Measurements from ENCODE around the gene KCTD14. TPM values are rescaled to one million over a fixed set of nuclear protein-coding genes. Genes with fewer than 3 reads are reported as not detected.

The KCTD14 gene
- total RNA-seq, 2 donors from 2014 or later: 7.6 to 12.2 TPM

DNA sequence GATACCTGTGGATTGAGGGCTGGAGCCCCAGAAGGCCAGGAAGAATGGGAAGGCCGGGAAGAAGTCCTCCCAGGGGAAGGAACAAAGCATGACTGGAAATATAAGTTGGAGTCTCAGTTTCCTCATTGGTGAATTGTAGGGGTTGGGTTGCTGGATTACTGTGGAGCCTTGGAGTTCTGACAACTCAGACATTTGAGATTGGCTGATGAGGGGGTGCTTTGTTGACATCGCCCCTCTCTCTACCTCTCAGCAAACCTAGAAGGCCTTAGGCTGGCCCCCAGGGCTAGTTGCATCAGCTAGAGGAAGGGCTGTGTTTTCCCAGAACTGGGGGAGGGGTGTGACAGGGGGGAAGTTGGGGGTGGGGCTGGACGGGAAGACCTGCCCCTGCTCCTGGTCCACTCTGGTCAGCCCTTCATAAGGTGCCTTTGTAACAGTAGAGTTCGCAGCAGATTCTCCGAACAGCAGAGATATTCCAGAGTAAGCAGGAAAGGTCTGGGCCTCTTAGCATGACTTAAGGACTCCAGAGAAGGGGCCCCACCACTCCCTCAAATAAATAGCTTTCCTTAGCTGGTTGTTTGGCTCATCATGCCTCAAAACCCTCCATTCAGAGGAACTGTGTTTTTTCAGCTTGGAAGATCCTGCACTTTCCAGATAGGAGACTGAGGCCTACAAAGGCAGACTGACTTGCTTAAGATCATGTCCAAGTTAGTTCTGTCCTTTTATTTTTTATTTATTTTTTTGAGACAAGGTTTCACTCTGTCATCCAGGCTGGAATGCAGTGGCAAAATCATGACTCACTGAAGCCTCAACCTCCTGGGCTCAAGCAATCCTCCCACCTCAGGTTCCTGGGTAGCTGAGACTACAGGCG, 28.1 kb upstream of the KCTD14 start:
- no peak for TF ChIP-seq POLR2A (IDR thresholded peaks at IDR 0.05)
- TF ChIP-seq, protein P1, sequence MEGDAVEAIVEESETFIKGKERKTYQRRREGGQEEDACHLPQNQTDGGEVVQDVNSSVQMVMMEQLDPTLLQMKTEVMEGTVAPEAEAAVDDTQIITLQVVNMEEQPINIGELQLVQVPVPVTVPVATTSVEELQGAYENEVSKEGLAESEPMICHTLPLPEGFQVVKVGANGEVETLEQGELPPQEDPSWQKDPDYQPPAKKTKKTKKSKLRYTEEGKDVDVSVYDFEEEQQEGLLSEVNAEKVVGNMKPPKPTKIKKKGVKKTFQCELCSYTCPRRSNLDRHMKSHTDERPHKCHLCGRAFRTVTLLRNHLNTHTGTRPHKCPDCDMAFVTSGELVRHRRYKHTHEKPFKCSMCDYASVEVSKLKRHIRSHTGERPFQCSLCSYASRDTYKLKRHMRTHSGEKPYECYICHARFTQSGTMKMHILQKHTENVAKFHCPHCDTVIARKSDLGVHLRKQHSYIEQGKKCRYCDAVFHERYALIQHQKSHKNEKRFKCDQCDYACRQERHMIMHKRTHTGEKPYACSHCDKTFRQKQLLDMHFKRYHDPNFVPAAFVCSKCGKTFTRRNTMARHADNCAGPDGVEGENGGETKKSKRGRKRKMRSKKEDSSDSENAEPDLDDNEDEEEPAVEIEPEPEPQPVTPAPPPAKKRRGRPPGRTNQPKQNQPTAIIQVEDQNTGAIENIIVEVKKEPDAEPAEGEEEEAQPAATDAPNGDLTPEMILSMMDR (IDR thresholded peaks at IDR 0.05): no peak
- H3K27ac ChIP-seq: no peak overlapping the region
- intact Hi-C loops (cut with DNase I): no loop called here
- ATAC-seq: no peak
- H3K36me3 ChIP-seq (replicated peaks in 1 of 2; ENCODE audit: insufficient read depth in 1 of 2, low read depth in 2 of 2): no peaks in the 10 kb centered on the region
- no peak for DNase-seq
- no peaks in the 10 kb centered on the region for H3K9me3 ChIP-seq
- 81 to 93% methylated on average over 6 of the region's 6 CpGs for WGBS, 2 donors
- H3K27me3 ChIP-seq: no peaks in the 10 kb centered on the region
- peaks cover 3% of the 10 kb centered on the region for H3K4me1 ChIP-seq
- H3K4me3 ChIP-seq: no peak overlapping the region

GRCh38 chr11:78049348-78049747, 26.3 kb upstream of the KCTD14 start:
- Histone ChIP-seq H3K27ac (no peak overlapping the region), H3K36me3 (replicated peaks in 1 of 2; ENCODE audit: insufficient read depth in 1 of 2, low read depth in 2 of 2) (no peaks in the 10 kb centered on the region), H3K9me3 (no peaks in the 10 kb centered on the region), H3K27me3 (no peaks in the 10 kb centered on the region), H3K4me1 (peaks cover 21% of the 10 kb centered on the region), H3K4me3 (no peak overlapping the region)
- WGBS, 2 donors: 80 to 82% methylated on average over 8 of the region's 8 CpGs
- no peak for DNase-seq
- no peak for ATAC-seq
- TF ChIP-seq POLR2A (IDR thresholded peaks at IDR 0.05): no peak
- TF ChIP-seq, protein P1 (IDR thresholded peaks at IDR 0.05): no peak
- intact Hi-C loops (cut with DNase I): no loop called here

GRCh38 chr11:78048561-78048960, 25.5 kb upstream of the KCTD14 start:
- intact Hi-C loops (cut with DNase I): no loop called here
- no peaks in the 10 kb centered on the region for H3K27me3 ChIP-seq
- H3K4me1 ChIP-seq: peaks cover 24% of the 10 kb centered on the region
- no peaks in the 10 kb centered on the region for H3K36me3 ChIP-seq (replicated peaks in 1 of 2; ENCODE audit: insufficient read depth in 1 of 2, low read depth in 2 of 2)
- DNase-seq: no peak
- no peak for ATAC-seq
- H3K9me3 ChIP-seq: no peaks in the 10 kb centered on the region
- TF ChIP-seq POLR2A (IDR thresholded peaks at IDR 0.05): no peak
- TF ChIP-seq, protein P1 (IDR thresholded peaks at IDR 0.05): no peak
- H3K27ac ChIP-seq: no peak overlapping the region
- no peak overlapping the region for H3K4me3 ChIP-seq
- 78 to 86% methylated on average over 2 to 3 of the region's 3 CpGs for WGBS, 2 donors

DNA sequence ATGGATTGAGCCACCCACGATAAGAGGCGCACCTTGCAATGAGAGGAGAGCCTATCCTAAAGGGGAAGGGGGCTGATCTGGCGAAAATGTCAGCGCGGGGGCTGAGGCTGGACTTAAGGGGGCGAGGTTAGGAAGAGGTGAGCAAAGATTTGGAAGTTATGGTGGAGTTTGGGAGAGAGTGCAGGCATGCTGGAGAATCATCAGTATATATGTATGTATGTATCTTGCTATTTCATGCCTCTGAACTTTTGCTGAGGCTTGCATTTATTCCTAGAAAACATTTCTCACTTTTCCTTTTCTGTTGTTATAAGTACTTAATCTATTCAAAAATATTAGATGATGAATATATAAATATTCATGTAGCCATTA, 23.4 kb upstream of the KCTD14 start:
- 20 to 29% methylated on average over 6 of the region's 6 CpGs for WGBS, 2 donors
- peak overlapping the region in 1 of 4 donors; percentile 56 for H3K27ac ChIP-seq

More for the DNA sequence above, 23.4 kb upstream of the KCTD14 start:
- no peaks in the 10 kb centered on the region for H3K9me3 ChIP-seq
- DNase-seq: no peak
- no peak for TF ChIP-seq POLR2A (IDR thresholded peaks at IDR 0.05)
- TF ChIP-seq, protein P1 (IDR thresholded peaks at IDR 0.05): no peak
- H3K36me3 ChIP-seq (replicated peaks in 1 of 2; ENCODE audit: insufficient read depth in 1 of 2, low read depth in 2 of 2): no peaks in the 10 kb centered on the region
- no peak for ATAC-seq
- peaks cover 24% of the 10 kb centered on the region for H3K4me1 ChIP-seq
- H3K4me3 ChIP-seq: no peak overlapping the region
- H3K27me3 ChIP-seq: no peaks in the 10 kb centered on the region
- intact Hi-C loops (cut with DNase I): no loop called here

Data from body of pancreas (tissue), 4 donors.